ENCODE results near the gene NEK3.

DNA sequence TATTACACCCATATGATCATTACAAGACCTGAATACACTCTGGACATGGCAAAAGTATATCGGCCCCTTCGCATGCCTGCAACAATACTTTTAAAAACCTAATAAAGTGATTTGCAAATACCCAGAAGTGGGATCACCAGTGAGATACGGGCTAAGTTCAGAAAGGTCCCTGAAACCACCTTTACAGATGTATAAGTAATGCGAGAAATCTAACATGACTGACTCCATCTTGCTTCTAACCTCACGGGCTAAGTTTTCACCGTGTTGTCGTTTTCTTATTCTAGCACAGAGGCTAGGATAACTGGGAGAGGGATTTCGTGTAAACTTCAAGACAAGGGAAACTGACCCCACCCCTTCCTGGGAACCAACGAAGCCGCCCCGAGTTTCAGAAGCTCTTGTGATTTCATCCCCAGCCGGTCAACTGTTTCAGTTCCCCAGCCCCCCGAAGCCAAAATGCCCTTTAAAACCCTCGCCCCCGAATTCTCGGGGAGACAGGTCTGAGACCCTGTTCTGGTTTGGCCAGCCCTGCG, 703 bp downstream of the NEK3 start:
- TF ChIP-seq POLR2A (IDR thresholded peaks at IDR 0.05) (peak in 1 of 2 donors; percentile 14), CTCF (IDR thresholded peaks at IDR 0.05) (no peak), EP300 (IDR thresholded peaks at IDR 0.05) (no peak)

Data from sigmoid colon (tissue), 4 donors.